ENCODE measurements around the gene SNAP25.

The SNAP25 gene

DNA sequence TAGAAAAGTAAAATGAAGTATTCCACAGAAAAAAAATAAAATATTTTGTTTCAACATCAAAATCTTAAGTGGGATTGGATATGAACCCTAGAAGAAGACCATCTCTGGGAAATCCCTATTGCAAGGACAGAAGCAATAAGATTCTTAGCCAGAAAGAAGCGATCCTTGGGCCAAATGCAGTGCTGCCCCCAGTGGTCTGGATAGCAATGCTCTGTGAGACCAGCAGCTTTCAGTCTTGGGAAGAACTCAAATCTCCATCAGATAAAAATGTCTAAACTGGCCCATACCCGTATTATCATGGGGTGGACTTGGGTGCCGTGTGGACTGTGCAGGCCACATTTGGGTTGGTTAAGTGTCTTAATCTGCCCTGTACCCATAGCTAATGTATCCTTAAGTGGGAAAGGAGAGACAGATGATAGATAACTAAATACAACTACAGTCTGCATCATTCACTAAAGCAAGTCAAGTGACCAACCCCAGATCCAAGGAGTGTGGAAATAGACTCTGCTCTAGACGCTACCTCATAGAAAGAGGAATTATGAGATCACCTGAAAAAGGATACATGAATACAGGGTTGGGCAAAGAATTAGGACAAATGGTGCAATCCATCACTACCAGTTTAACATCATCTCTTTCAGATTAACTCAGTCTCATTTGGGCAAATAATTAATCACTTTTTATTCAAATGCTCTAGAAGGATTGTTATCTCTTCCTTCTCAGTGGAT is 38.9 kb upstream of the SNAP25 start:
- no peak overlapping the region for H3K27ac ChIP-seq (replicated peaks)
- H3K4me3 ChIP-seq (replicated peaks; ENCODE audit: insufficient read depth, low read length), result no peak overlapping the region
- TF ChIP-seq SPI1 (IDR thresholded peaks at IDR 0.05; ENCODE audit: borderline replicate concordance, low read depth), result no peak
- TF ChIP-seq POLR2AphosphoS5 (IDR thresholded peaks at IDR 0.05; ENCODE audit: low read depth), result no peak
- TF ChIP-seq, protein P1, sequence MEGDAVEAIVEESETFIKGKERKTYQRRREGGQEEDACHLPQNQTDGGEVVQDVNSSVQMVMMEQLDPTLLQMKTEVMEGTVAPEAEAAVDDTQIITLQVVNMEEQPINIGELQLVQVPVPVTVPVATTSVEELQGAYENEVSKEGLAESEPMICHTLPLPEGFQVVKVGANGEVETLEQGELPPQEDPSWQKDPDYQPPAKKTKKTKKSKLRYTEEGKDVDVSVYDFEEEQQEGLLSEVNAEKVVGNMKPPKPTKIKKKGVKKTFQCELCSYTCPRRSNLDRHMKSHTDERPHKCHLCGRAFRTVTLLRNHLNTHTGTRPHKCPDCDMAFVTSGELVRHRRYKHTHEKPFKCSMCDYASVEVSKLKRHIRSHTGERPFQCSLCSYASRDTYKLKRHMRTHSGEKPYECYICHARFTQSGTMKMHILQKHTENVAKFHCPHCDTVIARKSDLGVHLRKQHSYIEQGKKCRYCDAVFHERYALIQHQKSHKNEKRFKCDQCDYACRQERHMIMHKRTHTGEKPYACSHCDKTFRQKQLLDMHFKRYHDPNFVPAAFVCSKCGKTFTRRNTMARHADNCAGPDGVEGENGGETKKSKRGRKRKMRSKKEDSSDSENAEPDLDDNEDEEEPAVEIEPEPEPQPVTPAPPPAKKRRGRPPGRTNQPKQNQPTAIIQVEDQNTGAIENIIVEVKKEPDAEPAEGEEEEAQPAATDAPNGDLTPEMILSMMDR (IDR thresholded peaks at IDR 0.05; ENCODE audit: insufficient read depth, low read length), result no peak
- TF ChIP-seq, protein P2, sequence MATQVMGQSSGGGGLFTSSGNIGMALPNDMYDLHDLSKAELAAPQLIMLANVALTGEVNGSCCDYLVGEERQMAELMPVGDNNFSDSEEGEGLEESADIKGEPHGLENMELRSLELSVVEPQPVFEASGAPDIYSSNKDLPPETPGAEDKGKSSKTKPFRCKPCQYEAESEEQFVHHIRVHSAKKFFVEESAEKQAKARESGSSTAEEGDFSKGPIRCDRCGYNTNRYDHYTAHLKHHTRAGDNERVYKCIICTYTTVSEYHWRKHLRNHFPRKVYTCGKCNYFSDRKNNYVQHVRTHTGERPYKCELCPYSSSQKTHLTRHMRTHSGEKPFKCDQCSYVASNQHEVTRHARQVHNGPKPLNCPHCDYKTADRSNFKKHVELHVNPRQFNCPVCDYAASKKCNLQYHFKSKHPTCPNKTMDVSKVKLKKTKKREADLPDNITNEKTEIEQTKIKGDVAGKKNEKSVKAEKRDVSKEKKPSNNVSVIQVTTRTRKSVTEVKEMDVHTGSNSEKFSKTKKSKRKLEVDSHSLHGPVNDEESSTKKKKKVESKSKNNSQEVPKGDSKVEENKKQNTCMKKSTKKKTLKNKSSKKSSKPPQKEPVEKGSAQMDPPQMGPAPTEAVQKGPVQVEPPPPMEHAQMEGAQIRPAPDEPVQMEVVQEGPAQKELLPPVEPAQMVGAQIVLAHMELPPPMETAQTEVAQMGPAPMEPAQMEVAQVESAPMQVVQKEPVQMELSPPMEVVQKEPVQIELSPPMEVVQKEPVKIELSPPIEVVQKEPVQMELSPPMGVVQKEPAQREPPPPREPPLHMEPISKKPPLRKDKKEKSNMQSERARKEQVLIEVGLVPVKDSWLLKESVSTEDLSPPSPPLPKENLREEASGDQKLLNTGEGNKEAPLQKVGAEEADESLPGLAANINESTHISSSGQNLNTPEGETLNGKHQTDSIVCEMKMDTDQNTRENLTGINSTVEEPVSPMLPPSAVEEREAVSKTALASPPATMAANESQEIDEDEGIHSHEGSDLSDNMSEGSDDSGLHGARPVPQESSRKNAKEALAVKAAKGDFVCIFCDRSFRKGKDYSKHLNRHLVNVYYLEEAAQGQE (IDR thresholded peaks at IDR 0.05; ENCODE audit: insufficient replicate concordance, low read depth), result no peak
- no peak for TF ChIP-seq GABPA (IDR thresholded peaks at IDR 0.05; ENCODE audit: low read depth)
- H3K27me3 ChIP-seq (ENCODE audit: insufficient read depth, poor library complexity, severe bottlenecking), result no peaks in the 10 kb centered on the region
- DNase-seq (ENCODE audit: low read depth in 1 of 2, low spot score in 1 of 2), result no peak

DNA sequence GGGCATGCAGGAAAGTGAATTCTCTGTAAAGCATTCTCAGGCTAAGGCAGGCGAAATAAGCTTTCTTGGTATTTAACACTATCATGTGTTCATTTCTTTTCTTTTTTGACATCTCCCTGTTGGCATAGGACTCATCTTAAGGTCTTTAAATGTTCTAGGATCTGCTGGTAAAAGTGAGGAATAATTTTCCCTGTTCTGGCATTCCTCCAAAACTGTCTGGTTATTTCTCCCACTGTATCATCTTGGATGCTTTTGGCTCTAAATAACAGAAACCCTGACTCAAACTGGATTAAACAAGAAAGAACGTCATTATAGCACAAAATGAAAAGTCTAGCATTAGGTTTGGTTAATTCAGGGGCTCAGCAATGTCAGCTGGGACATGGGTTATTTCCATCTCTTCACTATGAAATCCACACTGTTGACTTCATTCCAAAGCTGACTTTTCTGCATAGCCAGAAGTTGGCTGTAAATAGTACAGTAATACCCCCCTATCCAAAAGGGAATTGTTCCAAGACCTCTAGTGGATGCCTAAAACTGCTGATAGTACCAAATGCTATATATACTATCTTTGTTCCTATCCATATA is 37.9 kb upstream of the SNAP25 start:
- no peak overlapping the region for H3K4me3 ChIP-seq (replicated peaks; ENCODE audit: insufficient read depth, low read length)
- DNase-seq (ENCODE audit: low read depth in 1 of 2, low spot score in 1 of 2), result no peak
- no peak overlapping the region for H3K27ac ChIP-seq (replicated peaks)
- TF ChIP-seq, protein P2 (IDR thresholded peaks at IDR 0.05; ENCODE audit: insufficient replicate concordance, low read depth), result no peak
- TF ChIP-seq POLR2AphosphoS5 (IDR thresholded peaks at IDR 0.05; ENCODE audit: low read depth) (no peak), GABPA (IDR thresholded peaks at IDR 0.05; ENCODE audit: low read depth) (no peak), SPI1 (IDR thresholded peaks at IDR 0.05; ENCODE audit: borderline replicate concordance, low read depth) (no peak)
- TF ChIP-seq, protein P1 (IDR thresholded peaks at IDR 0.05; ENCODE audit: insufficient read depth, low read length), result no peak
- H3K27me3 ChIP-seq (ENCODE audit: insufficient read depth, poor library complexity, severe bottlenecking), result no peaks in the 10 kb centered on the region

DNA sequence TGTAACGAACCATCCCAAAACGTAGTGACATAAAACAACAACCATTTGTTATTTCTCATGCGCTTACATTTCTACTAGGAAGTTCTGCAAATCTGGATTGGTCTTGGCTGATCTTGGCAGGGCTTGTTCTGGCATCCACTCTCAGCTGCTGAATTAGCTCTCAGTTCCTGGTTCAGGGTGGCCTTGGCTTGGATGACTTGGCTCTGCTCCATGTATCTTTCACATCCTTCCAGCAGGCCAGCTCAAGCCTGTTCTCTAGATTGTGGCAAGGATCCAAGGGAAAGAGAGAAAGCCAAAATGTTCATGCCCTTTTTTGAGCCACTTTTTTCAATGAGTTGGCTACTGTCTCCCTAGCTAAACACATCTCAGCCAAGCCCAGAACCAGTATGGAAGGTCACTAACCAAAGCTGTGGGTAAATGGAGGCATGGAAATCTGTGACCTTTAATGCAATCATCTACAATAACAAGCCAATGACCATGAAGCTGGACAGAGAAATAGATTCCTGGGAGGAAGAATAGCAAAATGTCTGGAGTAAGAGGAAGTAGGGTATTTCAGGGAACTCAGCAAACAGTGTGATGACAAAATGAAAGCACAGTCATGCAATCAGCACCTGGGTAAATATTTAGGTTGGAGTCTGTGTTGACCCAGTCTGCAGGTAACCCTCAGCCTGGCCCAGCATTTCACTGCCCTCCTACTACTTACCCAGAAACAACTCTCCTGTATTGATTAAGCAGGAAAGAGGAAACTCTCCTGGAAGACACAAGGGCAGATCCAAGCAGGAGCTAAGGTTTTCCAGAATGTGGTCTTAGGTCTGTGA is 32.7 kb upstream of the SNAP25 start:
- DNase-seq (ENCODE audit: low read depth in 1 of 2, low spot score in 1 of 2), result no peak
- Histone ChIP-seq H3K4me3 (replicated peaks; ENCODE audit: insufficient read depth, low read length) (no peak overlapping the region), H3K27me3 (ENCODE audit: insufficient read depth, poor library complexity, severe bottlenecking) (no peaks in the 10 kb centered on the region), H3K27ac (replicated peaks) (no peak overlapping the region)
- no peak for TF ChIP-seq SPI1 (IDR thresholded peaks at IDR 0.05; ENCODE audit: borderline replicate concordance, low read depth)
- TF ChIP-seq, protein P2 (IDR thresholded peaks at IDR 0.05; ENCODE audit: insufficient replicate concordance, low read depth), result no peak
- TF ChIP-seq, protein P1 (IDR thresholded peaks at IDR 0.05; ENCODE audit: insufficient read depth, low read length), result no peak
- no peak for TF ChIP-seq POLR2AphosphoS5 (IDR thresholded peaks at IDR 0.05; ENCODE audit: low read depth)
- TF ChIP-seq GABPA (IDR thresholded peaks at IDR 0.05; ENCODE audit: low read depth), result no peak

All from HL-60 (cell line).